Suprapubic skin (tissue), 4 donors: ENCODE results near the gene ZFAND2B.

Experiments used
- CTCF ChIP-seq, 2 donors: fragments of 200-600 bp in 1 of 2; fragments of 450-650 bp in 1 of 2; sonication (generic) in 1 of 2; IDR thresholded peaks; one replicate each; pipeline ENCODE4 v1.5.1; 2016 to 2019; ENCODE audit warnings: antibody characterized with exemption in 2 of 2, mild to moderate bottlenecking in 1 of 2, moderate library complexity in 1 of 2
- EP300 ChIP-seq: sonication (generic); formaldehyde crosslinking; IDR thresholded peaks from one replicate; pipeline ENCODE4 v1.6.1; 2017; ENCODE audit warnings: antibody characterized with exemption
- POLR2A ChIP-seq, 2 donors: fragments of 450-650 bp; IDR thresholded peaks; one replicate each; pipeline ENCODE4 v1.6.1; 2017; ENCODE audit warnings: antibody characterized with exemption in 2 of 2, mild to moderate bottlenecking in 2 of 2, moderate library complexity in 2 of 2
- POLR2AphosphoS5 ChIP-seq, 3 donors: sonication (generic); formaldehyde crosslinking; IDR thresholded peaks; one replicate each; pipeline ENCODE4 v1.6.1; 2017; ENCODE audit warnings: antibody characterized with exemption in 3 of 3

DNA sequence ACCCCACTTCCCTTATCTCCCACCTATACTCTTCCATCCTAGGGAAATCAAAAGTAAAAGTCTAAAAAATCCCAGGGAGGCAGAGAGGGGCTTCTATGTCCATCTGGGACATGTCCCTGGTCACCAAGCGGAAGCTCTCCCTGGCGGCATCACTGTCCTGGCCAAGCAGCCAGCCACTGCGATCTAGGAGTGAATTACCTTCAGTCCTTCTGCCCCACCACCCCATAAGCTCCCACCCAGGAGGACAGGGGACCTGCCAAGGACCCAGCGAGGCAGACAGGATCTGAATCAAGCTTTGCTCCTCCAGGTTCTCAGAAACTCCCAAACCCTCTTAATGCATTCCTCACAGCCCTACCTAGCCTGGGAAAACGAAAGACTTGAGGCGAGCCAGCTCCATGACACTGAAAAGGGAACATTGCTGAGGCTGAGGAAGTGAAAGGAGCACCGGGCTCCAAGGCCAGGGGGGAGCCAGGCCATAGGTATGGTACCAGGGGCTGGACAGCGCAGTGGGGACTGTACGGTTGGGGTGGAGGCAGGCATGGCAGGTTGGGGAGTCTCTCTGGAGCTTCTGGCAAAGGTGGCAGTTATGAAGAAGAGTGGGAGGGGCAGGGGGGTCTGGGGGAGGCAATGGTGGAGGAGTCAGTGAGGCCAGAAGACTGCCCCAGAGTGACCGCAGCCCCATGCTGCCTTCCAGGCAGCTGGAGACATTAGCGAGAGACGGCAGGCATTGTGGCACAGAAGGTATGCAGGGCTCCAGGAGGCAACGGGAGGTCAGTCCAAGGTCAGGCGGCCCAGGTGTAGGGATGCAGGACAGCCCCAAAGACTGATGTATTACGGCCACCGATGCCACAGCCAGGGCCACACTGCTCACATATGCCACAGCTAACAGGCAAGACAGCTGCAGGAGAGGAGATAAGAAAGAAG lies 34.1 kb upstream of the ZFAND2B start:
- TF ChIP-seq CTCF (IDR thresholded peaks at IDR 0.05) = no peak
- TF ChIP-seq POLR2A (IDR thresholded peaks at IDR 0.05) = no peak
- TF ChIP-seq POLR2AphosphoS5 (IDR thresholded peaks at IDR 0.05) = no peak
- TF ChIP-seq EP300 = no peak
